HG02970 (cell line): ENCODE results near the gene SPATA32.
"Not testable (repeated sequence)": the region's sequence is repeated elsewhere in the genome, so short reads cannot be mapped to it uniquely, and the experiment has no call there.

Source experiments
- ATAC-seq: cut with Tn5 transposase; IDR thresholded peaks from one replicate; pipeline ENCODE4 v1.9.1; 2021; ENCODE audit warnings: mild to moderate bottlenecking, moderate library complexity, moderate number of reproducible peaks; ENCODE audit not compliant: unreplicated experiment, low FRiP score

SPATA32 gene

GRCh38 chr17:45253237-45253636 is 8.7 kb downstream of the SPATA32 start:
- ATAC-seq, result not testable (repeated sequence)

GRCh38 chr17:45251931-45252330 is 10.0 kb downstream of the SPATA32 start:
- no peak for ATAC-seq

GRCh38 chr17:45248132-45248957 is 13.5 kb downstream of the SPATA32 start:
- peak; percentile 33 for ATAC-seq

- peak; percentile 74 for ATAC-seq
Measured at GRCh38 chr17:45247429-45248131, 14.3 kb downstream of the SPATA32 start.

GRCh38 chr17:45246861-45247428 is 14.9 kb downstream of the SPATA32 start:
- ATAC-seq, result no peak

GRCh38 chr17:45246338-45246737 is 15.6 kb downstream of the SPATA32 start:
- ATAC-seq, result no peak

GRCh38 chr17:45244725-45245656 is 16.9 kb downstream of the SPATA32 start:
- no peak for ATAC-seq

- no peak for ATAC-seq
Measured at GRCh38 chr17:45243750-45244149, 18.1 kb downstream of the SPATA32 start.

- ATAC-seq, result no peak
Measured at GRCh38 chr17:45242029-45242414, 19.9 kb downstream of the SPATA32 start.

GRCh38 chr17:45241328-45242028 is 20.4 kb downstream of the SPATA32 start:
- no peak for ATAC-seq

- ATAC-seq, result no peak
Measured at GRCh38 chr17:45240905-45241327, 21.0 kb downstream of the SPATA32 start.

- no peak for ATAC-seq
Measured at GRCh38 chr17:45238155-45238774, 23.6 kb downstream of the SPATA32 start.

- no peak for ATAC-seq
Measured at GRCh38 chr17:45237686-45238085, 24.2 kb downstream of the SPATA32 start.

- ATAC-seq, result no peak
Measured at GRCh38 chr17:45236282-45236606, 25.6 kb downstream of the SPATA32 start.

GRCh38 chr17:45235416-45236281 is 26.2 kb downstream of the SPATA32 start:
- no peak for ATAC-seq

- ATAC-seq, result no peak
Measured at GRCh38 chr17:45234641-45235415, 27.1 kb downstream of the SPATA32 start.

- no peak for ATAC-seq
Measured at GRCh38 chr17:45233423-45233924, 28.4 kb downstream of the SPATA32 start.
